A549 (cell line): ENCODE data around the gene AMIGO1.

Experiments
- EP300 ChIP-seq, 2 experiments: fragments of >200 bp; sonication (Bioruptor Twin); formaldehyde crosslinking; IDR thresholded peaks; 2 replicates in 1 of 2; 3 replicates in 1 of 2; pipeline ENCODE4 v1.6.1; 2016 to 2017
- PHF8 ChIP-seq: fragments of 200-600 bp; sonication (generic); IDR thresholded peaks from 2 replicates; pipeline ENCODE4 v1.6.1; 2016; ENCODE audit warnings: low read depth, mild to moderate bottlenecking, antibody characterized with exemption, moderate library complexity, borderline replicate concordance
- RAD21 ChIP-seq, 2 experiments: fragments of >200 bp in 1 of 2; sonication (Bioruptor Twin) in 1 of 2; formaldehyde crosslinking in 1 of 2; IDR thresholded peaks in 1 of 2; conservative IDR thresholded peaks in 1 of 2; 2 replicates in 1 of 2; 3 replicates in 1 of 2; pipeline ENCODE4 v1.6.1; 2012 to 2018; ENCODE audit warnings: inconsistent platforms in 1 of 2
- TP53 ChIP-seq: fragments of 250-450 bp; sonication (Bioruptor Pico); IDR thresholded peaks from 2 replicates; pipeline ENCODE4 v1.5.0; 2021; ENCODE audit warnings: mild to moderate bottlenecking, moderate library complexity
- TF ChIP-seq, protein P1 (sequence below): fragments of >200 bp; sonication (Bioruptor Twin); formaldehyde crosslinking; IDR thresholded peaks from 3 replicates; pipeline ENCODE4 v1.5.1; 2016
- TF ChIP-seq, protein P2 (sequence below): IDR thresholded peaks from 2 replicates; pipeline ENCODE4 v1.6.1; 2012

DNA sequence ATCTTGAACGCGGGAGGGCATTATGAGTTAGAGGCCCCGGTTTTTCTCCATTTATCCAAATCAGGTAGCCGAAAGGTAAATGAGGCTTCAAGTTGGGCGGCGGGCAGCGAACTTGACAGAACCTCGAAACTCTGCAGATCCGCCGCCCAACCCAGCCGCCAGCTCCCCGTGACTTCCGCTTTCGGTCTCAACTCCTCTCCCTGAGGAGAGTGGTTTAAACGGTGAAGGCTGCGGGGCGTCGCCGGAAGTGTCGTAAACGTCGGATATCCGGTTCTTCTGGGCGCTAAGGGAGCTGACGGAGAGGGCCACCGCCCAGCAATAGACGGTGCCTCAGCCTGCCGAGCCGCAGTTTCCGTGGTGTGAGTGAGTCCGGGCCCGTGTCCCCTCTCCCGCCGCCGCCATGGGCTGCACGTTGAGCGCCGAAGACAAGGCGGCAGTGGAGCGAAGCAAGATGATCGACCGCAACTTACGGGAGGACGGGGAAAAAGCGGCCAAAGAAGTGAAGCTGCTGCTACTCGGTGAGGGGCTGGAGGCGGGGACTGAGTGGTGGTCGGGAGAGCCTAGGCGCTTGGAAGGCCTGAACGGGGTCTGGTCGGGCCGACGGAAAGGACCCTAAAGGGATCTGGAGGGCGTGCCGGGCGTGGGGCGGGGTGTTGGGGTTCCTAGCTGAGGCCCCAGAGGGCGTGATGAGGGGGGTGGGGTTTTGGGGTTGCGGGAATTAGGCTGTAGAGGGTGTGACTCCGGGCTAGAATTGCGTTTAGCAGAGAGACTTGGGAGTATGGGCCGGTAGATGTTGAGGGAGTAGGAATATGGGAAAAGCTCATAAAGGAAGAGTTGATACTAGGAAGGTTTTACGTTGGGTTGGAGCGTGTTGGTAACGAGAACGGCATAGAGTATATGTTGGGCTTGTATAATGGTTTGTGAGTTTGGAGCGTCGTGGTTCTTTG, 39.1 kb upstream of the AMIGO1 start, which contains the start of gene GNAI3:
- TF ChIP-seq EP300 (IDR thresholded peaks at IDR 0.05) (no peak), RAD21 (conservative IDR thresholded peaks at IDR 0.05 in 1 of 2, IDR thresholded peaks at IDR 0.05 in 1 of 2) (no peak), TP53 (CRISPR knock-in tag) (no peak), PHF8 (peak; percentile 77; the same call in 1 of the 2 replicates)
- TF ChIP-seq, protein P1, sequence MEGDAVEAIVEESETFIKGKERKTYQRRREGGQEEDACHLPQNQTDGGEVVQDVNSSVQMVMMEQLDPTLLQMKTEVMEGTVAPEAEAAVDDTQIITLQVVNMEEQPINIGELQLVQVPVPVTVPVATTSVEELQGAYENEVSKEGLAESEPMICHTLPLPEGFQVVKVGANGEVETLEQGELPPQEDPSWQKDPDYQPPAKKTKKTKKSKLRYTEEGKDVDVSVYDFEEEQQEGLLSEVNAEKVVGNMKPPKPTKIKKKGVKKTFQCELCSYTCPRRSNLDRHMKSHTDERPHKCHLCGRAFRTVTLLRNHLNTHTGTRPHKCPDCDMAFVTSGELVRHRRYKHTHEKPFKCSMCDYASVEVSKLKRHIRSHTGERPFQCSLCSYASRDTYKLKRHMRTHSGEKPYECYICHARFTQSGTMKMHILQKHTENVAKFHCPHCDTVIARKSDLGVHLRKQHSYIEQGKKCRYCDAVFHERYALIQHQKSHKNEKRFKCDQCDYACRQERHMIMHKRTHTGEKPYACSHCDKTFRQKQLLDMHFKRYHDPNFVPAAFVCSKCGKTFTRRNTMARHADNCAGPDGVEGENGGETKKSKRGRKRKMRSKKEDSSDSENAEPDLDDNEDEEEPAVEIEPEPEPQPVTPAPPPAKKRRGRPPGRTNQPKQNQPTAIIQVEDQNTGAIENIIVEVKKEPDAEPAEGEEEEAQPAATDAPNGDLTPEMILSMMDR = no peak
- TF ChIP-seq, protein P2, sequence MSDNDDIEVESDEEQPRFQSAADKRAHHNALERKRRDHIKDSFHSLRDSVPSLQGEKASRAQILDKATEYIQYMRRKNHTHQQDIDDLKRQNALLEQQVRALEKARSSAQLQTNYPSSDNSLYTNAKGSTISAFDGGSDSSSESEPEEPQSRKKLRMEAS = peak; percentile 66
